Naive B cell (primary cell): ENCODE data around the gene OSBPL9. TPM values are rescaled to one million over a fixed set of nuclear protein-coding genes. Genes with fewer than 3 reads are reported as not detected.
A peak's percentile ranks its signal among the peaks of the same experiment; 100 is the strongest.

ENCODE experiments used
- ATAC-seq, 2 donors: fragments of 150-1000 bp; cut with Tn5 transposase; 2 replicates each; pipeline ENCODE4 v1.10.0; 2021; ENCODE audit warnings: low read depth in 2 of 2, mild to moderate bottlenecking in 2 of 2, moderate library complexity in 2 of 2
- DNase-seq: peaks from one replicate; pipeline ENCODE4 v3.0.0; 2022
- H3K27ac Mint-ChIP-seq, 6 donors: one replicate each; pipeline ENCODE4 v1.8.0; 2020 to 2022; ENCODE audit warnings: mild to moderate bottlenecking in 6 of 6, mixed read lengths in 6 of 6, moderate library complexity in 5 of 6, inconsistent platforms in 2 of 6
- H3K27me3 Mint-ChIP-seq, 3 donors: one replicate each; pipeline ENCODE4 v1.8.0; 2021 to 2022; ENCODE audit warnings: mixed read lengths in 3 of 3, mild to moderate bottlenecking in 1 of 3
- H3K36me3 Mint-ChIP-seq, 2 donors: one replicate each; pipeline ENCODE4 v1.8.0; 2020 to 2022; ENCODE audit warnings: mixed read lengths in 2 of 2, inconsistent platforms in 1 of 2, mild to moderate bottlenecking in 1 of 2
- H3K4me1 Mint-ChIP-seq, 3 donors: one replicate each; pipeline ENCODE4 v1.8.0; 2020 to 2022; ENCODE audit warnings: mixed read lengths in 3 of 3, inconsistent platforms in 1 of 3, mild to moderate bottlenecking in 1 of 3, moderate library complexity in 1 of 3
- H3K4me3 Mint-ChIP-seq, 8 donors: one replicate each; pipeline ENCODE4 v1.8.0; 2020 to 2022; ENCODE audit warnings: mild to moderate bottlenecking in 8 of 8, mixed read lengths in 8 of 8, moderate library complexity in 8 of 8, inconsistent platforms in 2 of 8
- H3K9me3 Mint-ChIP-seq, 7 donors: one replicate each; pipeline ENCODE4 v1.8.0; 2020 to 2022; ENCODE audit warnings: mixed read lengths in 7 of 7, mild to moderate bottlenecking in 5 of 7, inconsistent platforms in 2 of 7, moderate library complexity in 1 of 7
- polyA plus RNA-seq, 6 donors: library from polyadenylated mRNA; unstranded; fragments of 300-500 nt; fragmentation: Illumina TruSeq; gene quantifications; one replicate each; pipeline ENCODE4 v1.2.3, GENCODE V29; 2021; ENCODE audit warnings: low read depth in 6 of 6

The OSBPL9 gene
- polyA plus RNA-seq, 6 donors from 2014 or later: 46.7 to 77.8 (median 52.9) TPM

GRCh38 chr1:51666478-51666877, 49.6 kb downstream of the OSBPL9 start:
- Mint-ChIP-seq H3K36me3 (peaks cover 0 to 20% of the 10 kb centered on the region in 2 donors), H3K4me3 (no peak overlapping the region), H3K27me3 (no peaks in the 10 kb centered on the region), H3K4me1 (peaks cover 13 to 37% (median 14%) of the 10 kb centered on the region in 3 donors), H3K9me3 (peaks cover 0 to 5% (median 0%) of the 10 kb centered on the region in 7 donors), H3K27ac (no peak overlapping the region)
- DNase-seq (no peak), ATAC-seq (no peak)

GRCh38 chr1:51667561-51667960, 50.7 kb downstream of the OSBPL9 start:
- peak overlapping the region in 1 of 8 donors; percentile 6 for H3K4me3 Mint-ChIP-seq
- H3K27ac Mint-ChIP-seq: no peak overlapping the region
- DNase-seq: no peak
- ATAC-seq: no peak
- H3K27me3 Mint-ChIP-seq: no peaks in the 10 kb centered on the region
- no peaks in the 10 kb centered on the region for H3K9me3 Mint-ChIP-seq
- H3K4me1 Mint-ChIP-seq: peaks cover 7 to 31% (median 13%) of the 10 kb centered on the region in 3 donors
- peaks cover 0 to 11% of the 10 kb centered on the region in 2 donors for H3K36me3 Mint-ChIP-seq

GRCh38 chr1:51669272-51669671, 52.4 kb downstream of the OSBPL9 start:
- peaks cover 0 to 11% of the 10 kb centered on the region in 2 donors for H3K36me3 Mint-ChIP-seq
- peaks cover 3 to 23% (median 4%) of the 10 kb centered on the region in 3 donors for H3K4me1 Mint-ChIP-seq
- no peak for ATAC-seq
- no peak overlapping the region for H3K4me3 Mint-ChIP-seq
- no peaks in the 10 kb centered on the region for H3K9me3 Mint-ChIP-seq
- no peaks in the 10 kb centered on the region for H3K27me3 Mint-ChIP-seq
- DNase-seq: no peak
- peak overlapping the region in 1 of 6 donors; percentile 76 for H3K27ac Mint-ChIP-seq

GRCh38 chr1:51669816-51670215, 52.9 kb downstream of the OSBPL9 start:
- no peak overlapping the region for H3K4me3 Mint-ChIP-seq
- H3K4me1 Mint-ChIP-seq: peaks cover 3 to 23% (median 4%) of the 10 kb centered on the region in 3 donors
- peaks cover 0 to 11% of the 10 kb centered on the region in 2 donors for H3K36me3 Mint-ChIP-seq
- DNase-seq (no peak), ATAC-seq (no peak)
- H3K27me3 Mint-ChIP-seq: no peaks in the 10 kb centered on the region
- H3K9me3 Mint-ChIP-seq: no peaks in the 10 kb centered on the region
- H3K27ac Mint-ChIP-seq: peak overlapping the region in 2 of 6 donors; percentile 10 to 76

GRCh38 chr1:51671527-51672325, 54.8 kb downstream of the OSBPL9 start:
- ATAC-seq (no peak), DNase-seq (no peak)
- no peaks in the 10 kb centered on the region for H3K9me3 Mint-ChIP-seq
- H3K27ac Mint-ChIP-seq: no peak overlapping the region
- H3K4me1 Mint-ChIP-seq: peaks cover 0 to 4% (median 2%) of the 10 kb centered on the region in 3 donors
- H3K27me3 Mint-ChIP-seq: no peaks in the 10 kb centered on the region
- peaks cover 0 to 6% of the 10 kb centered on the region in 2 donors for H3K36me3 Mint-ChIP-seq
- H3K4me3 Mint-ChIP-seq: no peak overlapping the region

- H3K4me1 Mint-ChIP-seq: no peaks in the 10 kb centered on the region
- peaks cover 0 to 6% of the 10 kb centered on the region in 2 donors for H3K36me3 Mint-ChIP-seq
- ATAC-seq (no peak), DNase-seq (no peak)
- no peak overlapping the region for H3K27ac Mint-ChIP-seq
- H3K9me3 Mint-ChIP-seq: no peaks in the 10 kb centered on the region
- H3K4me3 Mint-ChIP-seq: no peak overlapping the region
- H3K27me3 Mint-ChIP-seq: no peaks in the 10 kb centered on the region
Measured at GRCh38 chr1:51673279-51673678, 56.4 kb downstream of the OSBPL9 start.

GRCh38 chr1:51675177-51675780, 58.4 kb downstream of the OSBPL9 start:
- Mint-ChIP-seq H3K4me1 (no peaks in the 10 kb centered on the region), H3K27me3 (no peaks in the 10 kb centered on the region), H3K27ac (peak overlapping the region in 1 of 6 donors; percentile 30), H3K36me3 (no peaks in the 10 kb centered on the region), H3K9me3 (no peaks in the 10 kb centered on the region), H3K4me3 (no peak overlapping the region)
- DNase-seq (no peak), ATAC-seq (no peak)

GRCh38 chr1:51679435-51679834, 62.5 kb downstream of the OSBPL9 start:
- H3K27me3 Mint-ChIP-seq: no peaks in the 10 kb centered on the region
- H3K36me3 Mint-ChIP-seq: no peaks in the 10 kb centered on the region
- ATAC-seq: no peak
- peak overlapping the region in 1 of 6 donors; percentile 12 for H3K27ac Mint-ChIP-seq
- no peak for DNase-seq
- H3K4me3 Mint-ChIP-seq: no peak overlapping the region
- no peaks in the 10 kb centered on the region for H3K4me1 Mint-ChIP-seq
- H3K9me3 Mint-ChIP-seq: no peaks in the 10 kb centered on the region

GRCh38 chr1:51684776-51685175, 67.9 kb downstream of the OSBPL9 start:
- Mint-ChIP-seq H3K27me3 (no peaks in the 10 kb centered on the region), H3K9me3 (no peaks in the 10 kb centered on the region), H3K27ac (no peak overlapping the region), H3K4me1 (peaks cover 22 to 32% (median 22%) of the 10 kb centered on the region in 3 donors), H3K36me3 (no peaks in the 10 kb centered on the region), H3K4me3 (no peak overlapping the region)
- ATAC-seq (no peak), DNase-seq (no peak)

GRCh38 chr1:51686450-51686849, 69.6 kb downstream of the OSBPL9 start:
- ATAC-seq (no peak), DNase-seq (no peak)
- no peaks in the 10 kb centered on the region for H3K36me3 Mint-ChIP-seq
- no peaks in the 10 kb centered on the region for H3K27me3 Mint-ChIP-seq
- peaks cover 22 to 33% (median 23%) of the 10 kb centered on the region in 3 donors for H3K4me1 Mint-ChIP-seq
- no peak overlapping the region for H3K4me3 Mint-ChIP-seq
- no peaks in the 10 kb centered on the region for H3K9me3 Mint-ChIP-seq
- H3K27ac Mint-ChIP-seq: peak overlapping the region in 1 of 6 donors; percentile 2

GRCh38 chr1:51689075-51689440, 72.2 kb downstream of the OSBPL9 start:
- H3K36me3 Mint-ChIP-seq: no peaks in the 10 kb centered on the region
- no peak for DNase-seq
- no peaks in the 10 kb centered on the region for H3K27me3 Mint-ChIP-seq
- H3K9me3 Mint-ChIP-seq: no peaks in the 10 kb centered on the region
- H3K4me3 Mint-ChIP-seq: no peak overlapping the region
- peaks cover 22 to 33% (median 28%) of the 10 kb centered on the region in 3 donors for H3K4me1 Mint-ChIP-seq
- no peak for ATAC-seq
- peak overlapping the region in 1 of 6 donors; percentile 71 for H3K27ac Mint-ChIP-seq

GRCh38 chr1:51689643-51690042, 72.8 kb downstream of the OSBPL9 start:
- H3K27me3 Mint-ChIP-seq: no peaks in the 10 kb centered on the region
- H3K4me1 Mint-ChIP-seq: peaks cover 22 to 33% (median 28%) of the 10 kb centered on the region in 3 donors
- peak overlapping the region in 3 of 6 donors; percentile 41 to 55 (median 47) for H3K27ac Mint-ChIP-seq
- no peak overlapping the region for H3K4me3 Mint-ChIP-seq
- DNase-seq (no peak), ATAC-seq (no peak)
- no peaks in the 10 kb centered on the region for H3K36me3 Mint-ChIP-seq
- no peaks in the 10 kb centered on the region for H3K9me3 Mint-ChIP-seq

- H3K9me3 Mint-ChIP-seq: no peaks in the 10 kb centered on the region
- peak overlapping the region in 1 of 6 donors; percentile 27 for H3K27ac Mint-ChIP-seq
- no peaks in the 10 kb centered on the region for H3K27me3 Mint-ChIP-seq
- DNase-seq: no peak
- ATAC-seq: no peak
- no peak overlapping the region for H3K4me3 Mint-ChIP-seq
- H3K36me3 Mint-ChIP-seq: no peaks in the 10 kb centered on the region
- H3K4me1 Mint-ChIP-seq: peaks cover 22 to 33% (median 28%) of the 10 kb centered on the region in 3 donors
Measured at GRCh38 chr1:51690285-51690961, 73.5 kb downstream of the OSBPL9 start.
